ENCODE data around the gene FKBP10. TPM values are rescaled to one million over a fixed set of nuclear protein-coding genes. Genes with fewer than 3 reads are reported as not detected.
A peak's percentile ranks its signal among the peaks of the same experiment; 100 is the strongest.

The FKBP10 gene
- total and polyA plus RNA-seq, 2 experiments from 2014 or later = 113 to 336 TPM

DNA sequence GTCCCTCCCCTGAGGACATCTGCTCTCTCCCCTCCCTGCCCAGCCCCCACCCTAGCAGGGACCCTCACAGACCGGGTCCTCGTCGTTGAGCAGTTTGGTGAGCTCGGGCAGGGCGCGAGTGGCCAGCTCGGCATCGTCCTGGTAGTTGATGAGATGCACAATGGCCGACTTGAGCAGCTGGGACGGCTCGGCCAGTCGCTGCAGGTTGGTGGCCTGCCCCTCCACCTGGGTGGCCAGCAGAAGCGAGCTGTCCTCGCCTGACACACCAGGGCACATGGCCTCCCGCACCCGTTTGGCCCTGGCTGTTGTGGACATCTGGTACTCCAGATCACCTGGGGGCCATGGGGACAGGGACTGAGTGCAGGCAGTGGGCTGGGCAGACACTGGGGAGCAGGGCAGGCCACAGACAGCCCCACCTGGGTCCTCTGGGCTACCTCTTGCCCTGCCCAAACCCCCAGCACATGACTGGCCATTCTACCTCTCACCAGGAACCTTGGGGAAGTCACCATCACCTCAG lies 43.4 kb upstream of the FKBP10 start:
- H3K36me3 ChIP-seq = peaks cover 60% of the 10 kb centered on the region
- TF ChIP-seq, protein P1, sequence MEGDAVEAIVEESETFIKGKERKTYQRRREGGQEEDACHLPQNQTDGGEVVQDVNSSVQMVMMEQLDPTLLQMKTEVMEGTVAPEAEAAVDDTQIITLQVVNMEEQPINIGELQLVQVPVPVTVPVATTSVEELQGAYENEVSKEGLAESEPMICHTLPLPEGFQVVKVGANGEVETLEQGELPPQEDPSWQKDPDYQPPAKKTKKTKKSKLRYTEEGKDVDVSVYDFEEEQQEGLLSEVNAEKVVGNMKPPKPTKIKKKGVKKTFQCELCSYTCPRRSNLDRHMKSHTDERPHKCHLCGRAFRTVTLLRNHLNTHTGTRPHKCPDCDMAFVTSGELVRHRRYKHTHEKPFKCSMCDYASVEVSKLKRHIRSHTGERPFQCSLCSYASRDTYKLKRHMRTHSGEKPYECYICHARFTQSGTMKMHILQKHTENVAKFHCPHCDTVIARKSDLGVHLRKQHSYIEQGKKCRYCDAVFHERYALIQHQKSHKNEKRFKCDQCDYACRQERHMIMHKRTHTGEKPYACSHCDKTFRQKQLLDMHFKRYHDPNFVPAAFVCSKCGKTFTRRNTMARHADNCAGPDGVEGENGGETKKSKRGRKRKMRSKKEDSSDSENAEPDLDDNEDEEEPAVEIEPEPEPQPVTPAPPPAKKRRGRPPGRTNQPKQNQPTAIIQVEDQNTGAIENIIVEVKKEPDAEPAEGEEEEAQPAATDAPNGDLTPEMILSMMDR (IDR thresholded peaks at IDR 0.05; ENCODE audit: low read depth, low read length) = no peak
- DNase-seq (ENCODE audit: low read depth in 1 of 2, low spot score in 1 of 2) = no peak

DNA sequence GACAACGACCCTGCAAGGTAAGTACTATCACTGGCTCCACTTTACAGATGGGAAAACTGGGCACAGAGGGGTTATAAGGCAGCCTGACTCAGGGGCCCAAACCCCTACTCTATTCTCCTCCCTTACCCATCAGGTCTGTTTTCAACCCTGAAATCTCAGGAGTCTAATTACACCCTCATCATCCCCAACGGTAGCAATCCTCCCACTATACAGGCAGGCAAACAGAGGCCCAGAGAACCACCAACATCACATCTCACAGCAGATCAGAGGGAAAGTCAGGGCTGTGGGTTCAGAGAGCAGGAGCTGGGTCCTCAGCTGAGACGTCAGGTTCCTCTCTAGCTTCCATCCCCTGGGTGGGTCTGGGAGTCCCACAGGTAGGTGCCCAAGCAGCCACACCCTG lies 42.8 kb upstream of the FKBP10 start:
- H3K4me3 ChIP-seq = no peak overlapping the region
- peaks cover 54% of the 10 kb centered on the region for H3K36me3 ChIP-seq
- H3K27ac ChIP-seq = no peak overlapping the region
- no peaks in the 10 kb centered on the region for H3K9me3 ChIP-seq (ENCODE audit: low read depth)
- H3K4me1 ChIP-seq (ENCODE audit: low read depth) = peaks cover 15% of the 10 kb centered on the region
- no peak for DNase-seq (ENCODE audit: low read depth in 1 of 2, low spot score in 1 of 2)
- TF ChIP-seq, protein P1 (IDR thresholded peaks at IDR 0.05; ENCODE audit: low read depth, low read length) = no peak
- no peaks in the 10 kb centered on the region for H3K27me3 ChIP-seq

More for the DNA sequence above, 43.4 kb upstream of the FKBP10 start:
- no peaks in the 10 kb centered on the region for H3K9me3 ChIP-seq (ENCODE audit: low read depth)
- H3K27me3 ChIP-seq = no peaks in the 10 kb centered on the region
- no peak overlapping the region for H3K27ac ChIP-seq
- peaks cover 15% of the 10 kb centered on the region for H3K4me1 ChIP-seq (ENCODE audit: low read depth)
- H3K4me3 ChIP-seq = no peak overlapping the region

DNA sequence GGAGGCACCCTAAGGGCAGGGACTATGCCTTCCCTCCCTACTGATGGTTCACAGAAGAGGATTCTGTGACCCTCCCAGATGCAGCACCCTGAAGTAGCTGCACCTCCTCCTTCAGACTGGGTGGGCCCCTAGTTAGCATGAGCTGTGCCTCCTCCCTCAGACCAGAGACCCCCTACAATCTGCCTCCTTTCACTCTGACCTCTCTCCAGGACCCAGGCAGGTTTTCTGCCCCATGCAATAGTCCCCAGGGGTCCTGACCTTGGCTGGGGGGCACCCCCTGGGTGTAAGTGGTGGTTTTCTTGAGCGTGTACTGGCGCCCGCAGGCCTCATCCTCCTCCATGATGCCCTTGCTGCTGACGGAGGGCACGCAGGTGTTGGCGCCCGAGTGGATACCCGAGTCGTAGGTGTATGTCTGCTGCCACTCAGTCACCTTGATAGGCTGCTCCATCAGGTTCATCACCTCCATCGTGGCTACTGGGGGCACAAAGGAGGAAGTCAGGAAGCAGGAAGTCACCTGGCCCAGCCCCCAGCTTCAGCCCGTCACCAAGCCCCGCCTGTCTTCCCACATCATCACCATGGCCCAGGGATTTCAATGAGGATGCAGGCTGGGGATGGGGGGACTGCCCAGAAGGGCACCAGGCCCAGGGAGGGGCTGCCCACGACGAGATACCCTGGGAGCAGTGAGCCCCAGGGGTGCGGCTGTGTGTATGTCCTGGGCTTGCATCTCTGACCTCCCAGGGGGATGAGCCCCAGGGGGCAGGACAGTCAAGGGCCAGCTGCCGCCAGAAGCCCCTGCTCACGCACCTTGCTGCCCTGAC lies 41.2 kb upstream of the FKBP10 start:
- H3K36me3 ChIP-seq = peaks cover 42% of the 10 kb centered on the region
- TF ChIP-seq, protein P1 (IDR thresholded peaks at IDR 0.05; ENCODE audit: low read depth, low read length) = no peak
- H3K4me1 ChIP-seq (ENCODE audit: low read depth) = peaks cover 18% of the 10 kb centered on the region
- H3K27me3 ChIP-seq = no peaks in the 10 kb centered on the region
- H3K4me3 ChIP-seq = no peak overlapping the region
- DNase-seq (ENCODE audit: low read depth in 1 of 2, low spot score in 1 of 2) = no peak
- H3K27ac ChIP-seq = no peak overlapping the region
- H3K9me3 ChIP-seq (ENCODE audit: low read depth) = no peaks in the 10 kb centered on the region

DNA sequence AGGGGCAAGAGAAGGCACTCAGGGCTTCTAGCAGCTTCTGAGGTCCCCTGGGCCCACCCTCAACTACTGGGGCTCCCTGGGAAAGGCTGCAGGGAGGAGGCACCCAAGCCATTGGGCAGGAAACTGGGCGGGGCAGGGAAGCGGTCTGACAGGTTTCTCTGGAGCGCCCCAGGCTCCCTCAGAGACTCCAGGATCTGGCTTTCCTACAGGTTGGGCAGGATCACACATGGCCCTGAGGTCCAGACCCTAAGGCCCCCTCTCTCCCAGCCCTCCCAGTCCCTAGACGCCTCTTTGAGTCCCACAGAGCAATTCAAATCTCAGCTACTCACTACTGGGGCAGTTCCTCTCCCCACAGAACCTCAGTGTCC lies 40.6 kb upstream of the FKBP10 start:
- TF ChIP-seq, protein P1 (IDR thresholded peaks at IDR 0.05; ENCODE audit: low read depth, low read length) = no peak
- H3K27ac ChIP-seq = peak overlapping the region; percentile 85
- H3K4me3 ChIP-seq = no peak overlapping the region
- peaks cover 38% of the 10 kb centered on the region for H3K36me3 ChIP-seq
- no peak for DNase-seq (ENCODE audit: low read depth in 1 of 2, low spot score in 1 of 2)
- H3K9me3 ChIP-seq (ENCODE audit: low read depth) = no peaks in the 10 kb centered on the region
- H3K4me1 ChIP-seq (ENCODE audit: low read depth) = peaks cover 18% of the 10 kb centered on the region
- no peaks in the 10 kb centered on the region for H3K27me3 ChIP-seq

DNA sequence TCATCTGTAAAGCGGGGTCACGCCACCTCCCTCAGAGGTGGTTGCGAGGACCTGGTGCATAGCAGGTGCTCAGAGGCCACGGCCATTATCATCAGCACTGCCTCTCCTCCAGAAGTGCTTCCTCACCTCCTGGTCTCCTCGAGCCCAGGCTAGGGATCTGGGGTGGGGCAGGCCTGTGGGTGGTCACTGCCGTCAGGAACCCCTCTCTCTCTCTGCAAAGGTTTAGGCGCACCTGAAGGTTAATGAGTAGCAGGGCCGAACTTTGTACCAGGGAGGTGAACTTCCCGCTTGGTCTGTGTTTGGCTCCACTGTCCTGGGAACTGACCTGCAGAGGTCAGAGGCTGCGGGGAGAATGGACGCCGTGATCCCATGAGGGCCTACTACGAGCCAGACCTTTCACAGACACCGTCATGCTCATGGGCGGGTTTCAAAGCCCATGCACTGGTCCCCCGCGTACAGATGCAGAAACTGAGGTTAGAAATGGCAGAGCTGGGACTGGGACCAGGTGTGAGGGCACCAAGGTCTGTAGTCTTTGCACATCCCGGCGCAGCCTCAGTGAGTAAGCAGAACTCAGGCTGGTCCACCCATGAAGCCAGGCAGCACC lies 40.1 kb upstream of the FKBP10 start:
- TF ChIP-seq, protein P1 (IDR thresholded peaks at IDR 0.05; ENCODE audit: low read depth, low read length) = no peak
- Histone ChIP-seq H3K9me3 (ENCODE audit: low read depth) (no peaks in the 10 kb centered on the region), H3K27me3 (no peaks in the 10 kb centered on the region), H3K4me1 (ENCODE audit: low read depth) (peaks cover 18% of the 10 kb centered on the region), H3K27ac (peak overlapping the region; percentile 85), H3K36me3 (peaks cover 33% of the 10 kb centered on the region), H3K4me3 (no peak overlapping the region)
- no peak for DNase-seq (ENCODE audit: low read depth in 1 of 2, low spot score in 1 of 2)
